ENCODE data around the gene ING5.

ING5 gene

GRCh38 chr2:241680044-241680443 lies 21.8 kb upstream of the ING5 start:
- Histone ChIP-seq H3K4me3 (ENCODE audit: low read length) (no peak overlapping the region), H3K4me2 (ENCODE audit: low read length) (no peak overlapping the region), H3K79me2 (ENCODE audit: low read length) (peaks cover 30% of the 10 kb centered on the region), H4K20me1 (ENCODE audit: insufficient read depth, low read length) (no peaks in the 10 kb centered on the region), H3K27me3 (ENCODE audit: low read depth, low read length) (no peaks in the 10 kb centered on the region), H3K9ac (ENCODE audit: low read length) (no peak overlapping the region), H3K36me3 (replicated peaks; ENCODE audit: low read depth, low read length) (peaks cover 20% of the 10 kb centered on the region), H2AFZ (ENCODE audit: low read depth, low read length) (no peak overlapping the region), H3K9me3 (ENCODE audit: insufficient read depth, low read length) (no peaks in the 10 kb centered on the region), H3K4me1 (ENCODE audit: low read length) (no peaks in the 10 kb centered on the region), H3K27ac (ENCODE audit: low read length) (no peak overlapping the region)
- TF ChIP-seq EZH2phosphoT487 (IDR thresholded peaks at IDR 0.05; ENCODE audit: low read depth), result no peak
- TF ChIP-seq CTCF (IDR thresholded peaks at IDR 0.05; ENCODE audit: low read depth, low read length), result no peak

GRCh38 chr2:241680827-241681599 lies 20.8 kb upstream of the ING5 start:
- no peaks in the 10 kb centered on the region for H3K9me3 ChIP-seq (ENCODE audit: insufficient read depth, low read length)
- H4K20me1 ChIP-seq (ENCODE audit: insufficient read depth, low read length), result no peaks in the 10 kb centered on the region
- H3K9ac ChIP-seq (ENCODE audit: low read length), result no peak overlapping the region
- H3K27ac ChIP-seq (ENCODE audit: low read length), result no peak overlapping the region
- peaks cover 6% of the 10 kb centered on the region for H3K4me1 ChIP-seq (ENCODE audit: low read length)
- H3K27me3 ChIP-seq (ENCODE audit: low read depth, low read length), result no peaks in the 10 kb centered on the region
- H3K36me3 ChIP-seq (replicated peaks; ENCODE audit: low read depth, low read length), result peaks cover 20% of the 10 kb centered on the region
- no peak overlapping the region for H3K4me3 ChIP-seq (ENCODE audit: low read length)
- H2AFZ ChIP-seq (ENCODE audit: low read depth, low read length), result no peak overlapping the region
- peaks cover 39% of the 10 kb centered on the region for H3K79me2 ChIP-seq (ENCODE audit: low read length)
- TF ChIP-seq EZH2phosphoT487 (IDR thresholded peaks at IDR 0.05; ENCODE audit: low read depth) (no peak), CTCF (IDR thresholded peaks at IDR 0.05; ENCODE audit: low read depth, low read length) (no peak)
- H3K4me2 ChIP-seq (ENCODE audit: low read length), result no peak overlapping the region

GRCh38 chr2:241686324-241686649 lies 15.6 kb upstream of the ING5 start:
- Histone ChIP-seq H3K79me2 (ENCODE audit: low read length) (peaks cover 68% of the 10 kb centered on the region), H3K27ac (ENCODE audit: low read length) (peak overlapping the region; percentile 59), H3K9ac (ENCODE audit: low read length) (peak overlapping the region; percentile 91), H3K9me3 (ENCODE audit: insufficient read depth, low read length) (no peaks in the 10 kb centered on the region), H2AFZ (ENCODE audit: low read depth, low read length) (peak overlapping the region; percentile 69; the same call in 1 of the 2 replicates), H3K27me3 (ENCODE audit: low read depth, low read length) (no peaks in the 10 kb centered on the region), H3K4me3 (ENCODE audit: low read length) (peak overlapping the region; percentile 96), H3K4me2 (ENCODE audit: low read length) (peak overlapping the region; percentile 85), H3K4me1 (ENCODE audit: low read length) (peaks cover 14% of the 10 kb centered on the region), H3K36me3 (replicated peaks; ENCODE audit: low read depth, low read length) (peaks cover 29% of the 10 kb centered on the region), H4K20me1 (ENCODE audit: insufficient read depth, low read length) (no peaks in the 10 kb centered on the region)
- TF ChIP-seq CTCF (IDR thresholded peaks at IDR 0.05; ENCODE audit: low read depth, low read length) (no peak), EZH2phosphoT487 (IDR thresholded peaks at IDR 0.05; ENCODE audit: low read depth) (no peak)

GRCh38 chr2:241686650-241687425 lies 15.0 kb upstream of the ING5 start, which contains the start of gene DTYMK:
TSS of gene DTYMK (minus strand) at chr2:241686815. CDS start at chr2:241686783, 32 bp downstream.
- peak within 1 kb of the TSS; percentile 70 for H3K27ac ChIP-seq (ENCODE audit: low read length)
- peaks cover 66% of the 10 kb centered on the region for H3K79me2 ChIP-seq (ENCODE audit: low read length)
- H2AFZ ChIP-seq (ENCODE audit: low read depth, low read length), result peak within 1 kb of the TSS; percentile 69; the same call in 1 of the 2 replicates

More at GRCh38 chr2:241686650-241687425, 15.0 kb upstream of the ING5 start, which contains the start of gene DTYMK:
- H3K9me3 ChIP-seq (ENCODE audit: insufficient read depth, low read length), result no peaks in the 10 kb centered on the region
- peaks cover 14% of the 10 kb centered on the region for H3K4me1 ChIP-seq (ENCODE audit: low read length)
- H3K36me3 ChIP-seq (replicated peaks; ENCODE audit: low read depth, low read length), result peaks cover 29% of the 10 kb centered on the region
- peak within 1 kb of the TSS; percentile 91 for H3K9ac ChIP-seq (ENCODE audit: low read length)
- peak within 1 kb of the TSS; percentile 96 for H3K4me3 ChIP-seq (ENCODE audit: low read length)
- H4K20me1 ChIP-seq (ENCODE audit: insufficient read depth, low read length), result no peaks in the 10 kb centered on the region
- no peak for TF ChIP-seq CTCF (IDR thresholded peaks at IDR 0.05; ENCODE audit: low read depth, low read length)
- TF ChIP-seq EZH2phosphoT487 (IDR thresholded peaks at IDR 0.05; ENCODE audit: low read depth), result no peak
- H3K27me3 ChIP-seq (ENCODE audit: low read depth, low read length), result no peaks in the 10 kb centered on the region
- H3K4me2 ChIP-seq (ENCODE audit: low read length), result peak within 1 kb of the TSS; percentile 85

Measured in OCI-LY3 (cell line).